HEK293 (cell line): ENCODE results near the gene ANKRD6.

ENCODE experiments used
- CTCF ChIA-PET: fragments of 350-600 bp; formaldehyde crosslinking; extraction: SDS; loops from one replicate; lab custom pipeline; 2021; ENCODE audit warnings: antibody characterized with exemption; lab: Yijun Ruan, JAX
- POLR2A ChIA-PET: fragments of 300-600 bp; formaldehyde crosslinking; extraction: SDS; loops from one replicate; lab custom pipeline; 2020; ENCODE audit warnings: antibody characterized with exemption, inconsistent platforms; lab: Yijun Ruan, JAX
- H3K27ac ChIP-seq: fragments of 200-500 bp; sonication (Bioruptor generic); 2 replicates; pipeline ENCODE4 v1.5.1; 2014; ENCODE audit warnings: low read depth, low read length, control low read depth, inconsistent platforms; ENCODE audit errors: extremely low read depth
- H3K36me3 ChIP-seq, 2 experiments: fragments of 200-500 bp in 1 of 2; sonication (Bioruptor generic) in 1 of 2; 1 replicate in 1 of 2; 2 replicates in 1 of 2; pipeline ENCODE4 v1.5.1; 2014 to 2017; ENCODE audit warnings: inconsistent platforms in 2 of 2, low read length in 2 of 2; ENCODE audit not compliant: control insufficient read depth in 2 of 2, insufficient read depth in 1 of 2
- H3K4me1 ChIP-seq: fragments of 200-500 bp; sonication (Bioruptor generic); 2 replicates; pipeline ENCODE4 v1.5.1; 2014; ENCODE audit warnings: mild to moderate bottlenecking, low read length, inconsistent platforms; ENCODE audit not compliant: control insufficient read depth, insufficient read depth
- H3K4me3 ChIP-seq: 2 replicates; pipeline ENCODE4 v1.5.1; 2011; ENCODE audit warnings: low read depth, mild to moderate bottlenecking, control low read depth, low read length, moderate library complexity
- H3K9me3 ChIP-seq: fragments of 200-500 bp; sonication (Bioruptor generic); 2 replicates; pipeline ENCODE4 v1.5.1; 2014; ENCODE audit warnings: low read depth, low read length, inconsistent platforms; ENCODE audit not compliant: control insufficient read depth, insufficient read depth
- GFI1B ChIP-seq: fragments of 450-650 bp; formaldehyde crosslinking; IDR thresholded peaks from 2 replicates; pipeline ENCODE4 v1.5.1; 2016; ENCODE audit warnings: missing biosample characterization, missing genetic modification characterization
- MEIS1 ChIP-seq: sonication (generic); formaldehyde crosslinking; IDR thresholded peaks from 2 replicates; pipeline ENCODE4 v1.8.1; 2022; ENCODE audit warnings: missing genetic modification reagents, mild to moderate bottlenecking, borderline replicate concordance
- PRDM6 ChIP-seq: fragments of 450-650 bp; formaldehyde crosslinking; IDR thresholded peaks from 2 replicates; pipeline ENCODE4 v1.5.1; 2017; ENCODE audit warnings: missing biosample characterization, missing genetic modification characterization
- RBAK ChIP-seq: fragments of 450-650 bp; formaldehyde crosslinking; IDR thresholded peaks from 2 replicates; pipeline ENCODE4 v1.5.1; 2016; ENCODE audit warnings: missing biosample characterization, missing genetic modification characterization
- TRIM28 ChIP-seq: IDR thresholded peaks from 2 replicates; pipeline ENCODE4 v1.6.1; 2011; ENCODE audit warnings: low read length, control low read depth, borderline replicate concordance
- ZBTB48 ChIP-seq: fragments of 450-650 bp; formaldehyde crosslinking; IDR thresholded peaks from 2 replicates; pipeline ENCODE4 v1.5.1; 2016; ENCODE audit warnings: missing biosample characterization, missing genetic modification characterization
- ZBTB6 ChIP-seq: fragments of 450-650 bp; formaldehyde crosslinking; IDR thresholded peaks from 2 replicates; pipeline ENCODE4 v1.5.1; 2017; ENCODE audit warnings: missing biosample characterization, missing genetic modification characterization
- ZNF10 ChIP-seq: fragments of 450-650 bp; formaldehyde crosslinking; IDR thresholded peaks from 2 replicates; pipeline ENCODE4 v1.5.1; 2017; ENCODE audit warnings: missing biosample characterization, missing genetic modification characterization
- ZNF138 ChIP-seq: fragments of 450-650 bp; formaldehyde crosslinking; IDR thresholded peaks from 2 replicates; pipeline ENCODE4 v1.5.1; 2016; ENCODE audit warnings: missing biosample characterization, missing genetic modification characterization, borderline replicate concordance
- ZNF18 ChIP-seq: fragments of 450-650 bp; formaldehyde crosslinking; IDR thresholded peaks from 2 replicates; pipeline ENCODE4 v1.5.1; 2016; ENCODE audit warnings: missing biosample characterization, missing genetic modification characterization
- ZNF19 ChIP-seq: fragments of 450-650 bp; formaldehyde crosslinking; IDR thresholded peaks from 2 replicates; pipeline ENCODE4; 2016; ENCODE audit warnings: missing biosample characterization, missing genetic modification characterization, low read depth
- ZNF2 ChIP-seq: fragments of 450-650 bp; formaldehyde crosslinking; IDR thresholded peaks from 2 replicates; pipeline ENCODE4 v1.5.1; 2016; ENCODE audit warnings: missing biosample characterization, missing genetic modification characterization
- ZNF239 ChIP-seq: fragments of 450-650 bp; formaldehyde crosslinking; IDR thresholded peaks from 2 replicates; pipeline ENCODE4 v1.5.1; 2016; ENCODE audit warnings: missing biosample characterization, missing genetic modification characterization
- ZNF24 ChIP-seq: fragments of 450-650 bp; formaldehyde crosslinking; IDR thresholded peaks from 2 replicates; pipeline ENCODE4 v1.5.1; 2016; ENCODE audit warnings: missing biosample characterization, missing genetic modification characterization
- ZNF324 ChIP-seq: fragments of 450-650 bp; formaldehyde crosslinking; IDR thresholded peaks from 2 replicates; pipeline ENCODE4 v1.5.1; 2016; ENCODE audit warnings: missing biosample characterization, missing genetic modification characterization
- ZNF391 ChIP-seq: fragments of 450-650 bp; formaldehyde crosslinking; IDR thresholded peaks from 2 replicates; pipeline ENCODE4 v1.5.1; 2016; ENCODE audit warnings: low read depth, missing biosample characterization, missing genetic modification characterization, borderline replicate concordance
- ZNF488 ChIP-seq: fragments of 450-650 bp; formaldehyde crosslinking; IDR thresholded peaks from 2 replicates; pipeline ENCODE4 v1.5.1; 2016; ENCODE audit warnings: missing biosample characterization, missing genetic modification characterization
- ZNF501 ChIP-seq: fragments of 450-650 bp; formaldehyde crosslinking; IDR thresholded peaks from 2 replicates; pipeline ENCODE4 v1.5.1; 2016; ENCODE audit warnings: missing biosample characterization, missing genetic modification characterization
- ZNF513 ChIP-seq: fragments of 450-650 bp; IDR thresholded peaks from 2 replicates; pipeline ENCODE4 v1.5.1; 2018; ENCODE audit warnings: missing biosample characterization, missing genetic modification characterization
- ZNF529 ChIP-seq: fragments of 450-650 bp; formaldehyde crosslinking; IDR thresholded peaks from 2 replicates; pipeline ENCODE4 v1.5.1; 2017; ENCODE audit warnings: missing genetic modification characterization, missing biosample characterization; ENCODE audit not compliant: insufficient replicate concordance
- ZNF624 ChIP-seq: fragments of 450-650 bp; formaldehyde crosslinking; IDR thresholded peaks from 2 replicates; pipeline ENCODE4 v1.5.1; 2017; ENCODE audit warnings: missing biosample characterization, missing genetic modification characterization
- ZNF658 ChIP-seq: fragments of 450-650 bp; formaldehyde crosslinking; IDR thresholded peaks from 2 replicates; pipeline ENCODE4; 2016; ENCODE audit warnings: missing biosample characterization, missing genetic modification characterization
- ZNF707 ChIP-seq: fragments of 450-650 bp; formaldehyde crosslinking; IDR thresholded peaks from 2 replicates; pipeline ENCODE4 v1.5.1; 2016; ENCODE audit warnings: missing biosample characterization, missing genetic modification characterization
- ZSCAN18 ChIP-seq: fragments of 450-650 bp; formaldehyde crosslinking; IDR thresholded peaks from 2 replicates; pipeline ENCODE4 v1.5.1; 2016; ENCODE audit warnings: missing biosample characterization, missing genetic modification characterization
- ZSCAN30 ChIP-seq: fragments of 450-650 bp; IDR thresholded peaks from 2 replicates; pipeline ENCODE4 v1.5.1; 2018; ENCODE audit warnings: missing biosample characterization, mild to moderate bottlenecking, missing genetic modification characterization, moderate library complexity

Gene ANKRD6

GRCh38 chr6:89449193-89449592 is 16.2 kb downstream of the ANKRD6 start:
- POLR2A ChIA-PET = no interaction called here
- no peaks in the 10 kb centered on the region; a peak in 1 of 3 replicates for H3K36me3 ChIP-seq
- TF ChIP-seq GFI1B (no peak), ZBTB6 (tag by site-specific recombination) (no peak), ZSCAN18 (no peak), ZNF707 (tag by site-specific recombination) (no peak), MEIS1 (CRISPR knock-in tag) (no peak), ZSCAN30 (no peak), ZNF624 (tag by site-specific recombination) (no peak), ZNF324 (no peak), ZNF24 (tag by site-specific recombination) (no peak), ZNF513 (tag by site-specific recombination) (no peak), ZNF501 (no peak), ZNF18 (tag by site-specific recombination) (no peak), ZNF138 (tag by site-specific recombination) (no peak), ZNF10 (tag by site-specific recombination) (no peak), RBAK (no peak), ZBTB48 (tag by site-specific recombination) (no peak), ZNF488 (no peak), ZNF239 (tag by site-specific recombination) (no peak), ZNF19 (tag by site-specific recombination) (no peak)
- TF ChIP-seq, all 188 proteins: peak for 0
- Histone ChIP-seq H3K4me3 (no peak overlapping the region), H3K4me1 (peaks cover 16% of the 10 kb centered on the region), H3K27ac (no peak overlapping the region), H3K9me3 (no peaks in the 10 kb centered on the region)
- CTCF ChIA-PET = interaction anchor here (1.0 kb wide), 1 partner anchor 15 kb away, joined by 5 read pairs; no protein-coding TSS in a partner anchor

GRCh38 chr6:89452281-89452680 is 19.3 kb downstream of the ANKRD6 start:
- Histone ChIP-seq H3K27ac (no peak overlapping the region), H3K4me3 (no peak overlapping the region)
- CTCF ChIA-PET = interaction anchor here (0.6 to 1.1 kb wide), 2 partner anchors 20 to 157 kb away, joined by 3 read pairs; no protein-coding TSS in a partner anchor
- POLR2A ChIA-PET = no interaction called here
- TF ChIP-seq ZNF529 (tag by site-specific recombination) = no peak
- no peak for TF ChIP-seq ZNF2
- peak; percentile 53 for TF ChIP-seq PRDM6 (tag by site-specific recombination)
- peak; percentile 40; the same call in 1 of the 2 replicates for TF ChIP-seq TRIM28
- TF ChIP-seq ZNF658 (tag by site-specific recombination) = no peak
- TF ChIP-seq ZNF391 (tag by site-specific recombination) = no peak
- TF ChIP-seq, all 188 proteins: peak for 2
- Histone ChIP-seq H3K4me1 (peaks cover 16% of the 10 kb centered on the region), H3K36me3 (no peaks in the 10 kb centered on the region; a peak in 1 of 3 replicates), H3K9me3 (no peaks in the 10 kb centered on the region)
